ENCODE measurements around the gene TPPP2. TPM values are rescaled to one million over a fixed set of nuclear protein-coding genes. Genes with fewer than 3 reads are reported as not detected.

Gene TPPP2
- total RNA-seq, 1 donor from 2014 or later, result not detected

DNA sequence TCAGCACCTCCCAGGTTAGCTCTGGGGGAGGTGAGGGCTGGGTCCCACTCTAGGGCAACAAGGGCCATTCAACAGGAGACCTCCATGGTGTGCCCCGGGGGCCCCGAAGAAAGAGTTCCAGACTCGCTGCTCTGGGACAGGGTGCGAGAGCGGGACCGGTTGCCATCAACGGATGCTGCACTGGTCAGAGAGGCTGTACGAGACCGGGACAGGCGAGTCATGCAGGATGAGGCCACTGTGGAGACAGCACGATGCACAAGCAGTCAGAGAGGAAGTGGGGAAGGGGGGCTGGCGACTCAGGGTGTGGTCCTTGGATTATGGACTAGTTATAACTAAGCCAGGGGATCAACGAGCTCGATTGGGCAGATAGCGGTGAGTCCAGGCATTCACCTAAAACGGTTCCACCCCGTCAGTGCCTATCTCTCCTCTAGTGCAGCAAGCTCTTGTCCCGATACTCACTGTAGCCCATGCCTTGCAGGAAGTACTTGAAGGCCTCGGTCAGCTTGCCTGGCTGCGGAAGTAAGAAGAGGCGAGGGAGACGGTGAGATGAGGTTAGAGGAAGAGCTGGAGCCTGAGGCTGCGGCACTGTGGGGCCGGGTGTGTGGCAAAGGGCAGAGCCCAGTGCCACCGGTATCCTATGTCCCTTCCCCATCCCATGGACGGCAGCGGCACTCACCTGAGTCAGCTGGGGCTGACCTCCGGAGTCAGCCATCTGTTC lies 12.3 kb upstream of the TPPP2 start:
- DNase-seq, result no peak

DNA sequence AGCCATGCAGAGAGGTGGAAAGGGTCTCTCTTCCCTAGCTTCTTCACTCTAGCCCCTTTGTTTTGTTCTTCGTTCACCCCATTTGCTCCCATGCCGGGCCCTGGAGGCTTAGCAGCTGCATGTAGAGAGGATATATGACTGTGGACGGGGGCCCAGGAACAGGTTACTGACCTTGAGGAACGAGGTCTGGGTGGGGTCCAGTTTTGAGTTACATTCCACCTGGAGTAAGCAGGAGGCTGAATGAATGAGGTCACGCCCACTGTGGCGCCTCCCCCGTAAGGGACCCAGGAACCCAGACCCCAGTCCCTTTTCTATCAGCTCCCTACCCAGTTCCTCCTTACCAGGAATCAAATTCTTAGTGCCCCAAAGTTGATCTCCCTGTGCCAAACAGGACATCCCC lies 11.7 kb upstream of the TPPP2 start:
- no peak for DNase-seq

DNA sequence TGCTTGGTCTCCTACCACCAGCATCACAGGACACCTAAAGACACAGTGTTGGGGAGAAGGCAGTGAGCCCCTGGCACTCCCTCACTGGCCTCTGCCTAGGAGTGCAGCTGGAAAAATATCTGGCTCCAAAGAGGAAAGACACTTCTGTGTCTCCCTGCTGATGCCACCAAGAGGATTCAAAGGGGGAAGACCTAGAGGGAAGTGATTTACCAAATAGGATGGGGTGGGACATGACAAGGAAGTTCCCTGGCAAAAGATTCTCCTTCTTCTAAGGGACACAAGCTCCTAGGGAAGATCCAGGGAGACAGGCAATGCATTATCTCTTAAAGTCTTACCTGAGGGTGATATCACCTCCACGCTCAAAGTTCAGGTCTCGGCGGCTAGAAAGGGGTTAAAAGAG lies 11.2 kb upstream of the TPPP2 start:
- DNase-seq, result no peak

GRCh38 chr14:21019366-21019765 lies 10.7 kb upstream of the TPPP2 start:
- DNase-seq, result no peak

GRCh38 chr14:21020977-21021545 lies 9.0 kb upstream of the TPPP2 start:
- DNase-seq, result no peak

- DNase-seq, result no peak
Observed at GRCh38 chr14:21022686-21023085, 7.3 kb upstream of the TPPP2 start.

- DNase-seq, result no peak
Observed at GRCh38 chr14:21023174-21023573, 6.8 kb upstream of the TPPP2 start.

DNA sequence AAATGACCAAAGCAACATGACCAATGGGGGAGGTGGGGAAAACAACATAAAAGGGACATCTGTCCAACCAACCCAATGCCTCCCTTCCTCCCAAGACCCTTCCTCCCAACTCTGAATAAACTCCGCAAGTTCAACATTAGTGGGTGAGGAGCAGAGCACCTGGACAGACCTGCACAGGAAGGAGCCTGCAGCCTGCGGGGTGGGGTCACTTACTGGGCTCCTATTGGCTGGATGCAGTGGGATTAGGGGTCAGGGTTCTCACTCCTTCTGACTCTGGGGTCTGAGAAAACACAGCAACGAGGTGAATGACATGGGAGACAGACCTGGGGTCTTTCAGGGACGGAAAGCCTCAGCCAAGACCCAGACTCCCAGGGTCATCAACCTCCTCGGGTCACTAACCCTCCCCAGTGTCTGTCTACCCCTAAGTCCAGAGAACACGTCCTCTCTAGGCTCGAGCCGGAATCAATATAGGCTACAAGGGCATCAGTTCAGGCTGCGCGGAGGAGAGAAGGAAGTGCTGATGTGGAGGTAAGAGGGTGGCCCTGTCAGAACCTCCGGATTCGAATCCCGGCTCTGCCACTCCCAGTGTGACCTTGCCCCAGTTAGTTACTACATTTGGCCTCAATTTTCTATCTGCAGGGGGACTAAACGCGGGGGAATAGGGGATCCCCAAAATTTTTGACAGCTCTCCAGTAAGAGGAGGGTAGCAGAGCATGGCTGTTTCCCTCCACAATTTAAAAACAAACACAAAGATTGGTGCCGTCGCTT lies 6.0 kb upstream of the TPPP2 start:
- DNase-seq, result no peak

GRCh38 chr14:21024585-21025370 lies 5.2 kb upstream of the TPPP2 start, which contains the start of gene NDRG2:
Gene NDRG2 (minus strand): TSS chr14:21025061. CDS start chr14:21023315, 1,746 bp downstream.
- DNase-seq, result peak; percentile 4

- no peak for DNase-seq
Observed at GRCh38 chr14:21025371-21026273, 4.4 kb upstream of the TPPP2 start.

GRCh38 chr14:21026274-21026987 lies 3.6 kb upstream of the TPPP2 start:
- DNase-seq, result no peak

DNA sequence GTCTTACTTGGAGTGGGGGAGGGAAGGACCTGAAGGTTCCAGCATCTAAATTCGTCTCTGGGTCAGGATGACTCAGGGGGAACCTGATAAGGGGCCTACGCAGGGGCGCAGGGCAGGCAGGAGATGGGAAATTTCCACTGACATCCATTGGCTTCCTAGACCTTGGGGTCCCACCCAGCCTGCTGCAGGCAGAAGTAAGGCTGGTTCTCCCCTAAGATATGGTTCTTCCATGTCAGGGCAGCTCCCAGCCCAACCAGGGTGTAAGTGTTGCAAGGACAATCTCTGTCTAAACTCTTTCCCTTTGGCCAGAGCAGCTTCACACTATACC lies 3.1 kb upstream of the TPPP2 start:
- DNase-seq, result no peak

GRCh38 chr14:21030531-21030930 lies 514 bp downstream of the TPPP2 start:
- no peak for DNase-seq

DNA sequence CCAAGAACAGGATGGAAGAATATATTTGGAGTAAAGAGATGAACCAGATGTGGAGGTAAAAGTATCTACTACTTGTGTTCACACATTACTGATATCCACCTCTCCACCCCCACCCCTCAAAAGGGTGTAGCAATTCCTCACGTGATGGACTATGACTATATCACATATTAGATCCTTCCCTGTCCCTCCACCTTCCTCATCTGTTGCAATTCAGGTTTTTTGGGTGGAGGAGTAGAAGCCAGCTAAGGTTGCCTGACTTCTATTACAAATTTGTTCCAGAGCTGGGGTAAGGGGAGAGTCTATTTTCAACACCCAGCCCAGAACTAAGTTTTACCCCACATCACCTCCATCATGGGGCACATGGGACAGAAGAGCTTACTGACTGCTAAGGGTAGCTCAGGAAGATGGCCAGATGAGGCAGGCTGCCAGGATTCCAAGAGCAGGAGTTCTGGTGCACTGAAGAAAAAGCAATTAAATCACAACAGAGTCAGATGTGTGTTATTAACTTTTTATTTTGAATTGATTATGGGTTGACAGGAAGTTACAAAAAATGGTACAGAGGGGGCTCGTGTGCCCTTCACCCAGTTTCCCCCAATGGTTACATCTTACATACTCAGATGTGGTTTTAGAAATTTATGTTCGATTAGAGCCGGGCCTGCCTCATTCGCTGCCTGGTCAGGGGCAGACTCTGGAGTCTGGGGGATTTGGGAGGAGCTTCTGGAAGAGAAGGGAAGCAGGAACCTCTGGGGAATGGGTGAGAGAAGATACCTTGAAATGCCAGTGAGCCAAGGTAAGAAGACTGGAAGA lies 2.5 kb downstream of the TPPP2 start:
- DNase-seq, result no peak

GRCh38 chr14:21033133-21033698 lies 3.2 kb downstream of the TPPP2 start:
- DNase-seq, result no peak

DNA sequence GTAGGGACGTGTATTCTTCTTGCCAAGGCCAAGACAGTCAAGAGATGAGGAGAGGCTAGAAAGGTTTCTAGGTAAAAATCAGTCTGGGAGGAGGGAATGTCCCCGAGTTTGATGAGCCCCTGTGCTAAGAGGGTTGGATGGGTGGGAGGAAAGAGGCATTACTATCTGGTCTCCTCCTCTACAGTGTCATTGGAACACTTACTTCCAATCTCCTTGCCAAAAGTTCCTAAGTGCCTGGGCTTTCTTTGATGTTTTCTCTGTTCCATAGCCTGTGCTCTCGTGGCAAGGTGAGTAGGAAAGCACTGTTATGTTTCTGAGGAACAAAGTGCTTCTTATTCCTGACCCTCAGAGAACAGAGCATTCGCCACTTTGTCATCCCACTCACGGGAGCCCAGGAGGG lies 4.7 kb downstream of the TPPP2 start, which contains the start of gene RNASE13:
Gene RNASE13 (minus strand): TSS at position 101 of the 400 bp plus-strand sequence. CDS start 519 bp downstream, outside the sequence.
- no peak for DNase-seq

GRCh38 chr14:21036751-21037150 lies 6.7 kb downstream of the TPPP2 start:
- no peak for DNase-seq

DNA sequence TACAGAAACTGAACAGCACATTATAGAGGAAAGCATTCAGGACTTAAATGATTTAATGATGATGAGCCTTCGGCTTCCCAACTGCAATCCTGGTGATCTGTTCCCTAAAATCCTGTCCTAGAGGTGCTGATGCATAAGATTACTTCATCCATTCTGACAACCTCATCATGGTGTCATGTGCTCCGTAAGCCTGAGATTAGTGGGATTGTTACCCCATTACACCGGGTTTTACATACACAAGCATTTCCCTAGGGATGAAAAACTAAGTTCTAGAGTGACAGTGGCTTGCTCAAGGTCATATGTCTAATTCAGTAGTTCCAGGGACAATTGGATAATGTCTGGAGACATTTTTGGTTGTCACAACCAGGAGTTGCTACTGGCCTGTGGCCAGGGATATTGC lies 7.1 kb downstream of the TPPP2 start:
- no peak for DNase-seq

DNA sequence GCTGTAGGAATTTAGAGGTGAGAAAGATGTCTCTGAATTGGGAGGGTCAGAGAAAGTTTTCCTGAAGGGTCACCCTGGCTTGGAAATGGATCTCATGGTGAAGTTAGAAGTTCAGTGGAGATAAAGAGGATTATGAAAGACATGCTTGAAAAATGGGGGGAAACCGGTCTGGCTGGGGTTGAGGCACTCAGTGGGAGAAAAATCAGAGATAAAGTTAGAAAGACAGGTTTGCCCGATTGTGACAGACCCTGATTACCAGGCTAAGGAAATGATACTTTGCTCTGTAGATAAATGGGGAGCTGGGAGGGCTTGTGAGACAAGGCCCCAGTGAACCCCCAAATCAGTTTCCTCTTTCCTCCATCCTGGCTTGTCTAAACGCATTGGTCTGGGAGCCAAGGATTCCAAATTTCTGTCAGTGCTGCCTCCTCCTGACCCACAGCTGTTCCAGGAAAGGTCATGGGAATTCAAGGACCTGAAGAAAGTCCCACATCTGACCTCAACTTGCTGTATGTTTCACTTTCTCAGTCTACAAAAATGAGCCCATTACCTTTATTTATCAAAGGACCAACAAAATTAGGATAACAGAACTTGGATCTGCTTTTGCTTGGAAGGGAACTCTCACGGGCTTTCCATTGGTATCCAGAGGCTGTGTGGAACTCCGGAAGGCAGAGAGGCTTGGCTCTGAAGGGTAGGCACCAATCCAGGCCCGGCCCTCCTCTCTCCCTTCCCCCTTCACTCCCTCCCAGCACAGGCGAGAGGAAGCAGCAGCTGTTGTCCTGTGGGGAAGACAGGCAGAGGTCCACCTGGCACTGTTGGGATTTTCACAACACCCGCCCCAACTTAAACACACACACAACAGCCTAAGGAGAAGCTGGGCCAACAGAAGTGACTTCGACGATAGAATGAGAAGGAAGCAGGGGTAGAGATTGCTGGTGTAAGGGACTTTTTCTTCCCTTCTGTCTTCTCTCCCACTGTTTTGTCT lies 8.7 kb downstream of the TPPP2 start:
- DNase-seq, result peak; percentile 10

All from dermis blood vessel endothelial cell (primary cell).